GM04503 (cell line): Measurements from ENCODE around the gene ACADVL.
"Not testable (repeated sequence)": the region's sequence is repeated elsewhere in the genome, so short reads cannot be mapped to it uniquely, and the experiment has no call there.

Experiments used
- DNase-seq: peaks from one replicate; pipeline ENCODE4 v3.0.0-alpha.2; 2012; ENCODE audit warnings: low read depth

Gene ACADVL

GRCh38 chr17:7219812-7220592 lies at the start of gene ACADVL, which contains the start of gene DLG4:
TSS of gene ACADVL (plus strand) at chr17:7219938. CDS start at chr17:7219985, 47 bp downstream.
TSS of gene DLG4 (minus strand) at chr17:7219836.
- DNase-seq, result peak; percentile 46

- DNase-seq, result not testable (repeated sequence)
These were observed 47.1 kb upstream of the ACADVL start for GRCh38 chr17:7172522-7173191.

- no peak for DNase-seq
These were observed 45.8 kb upstream of the ACADVL start for GRCh38 chr17:7173687-7174602.

- no peak for DNase-seq
These were observed 45.0 kb upstream of the ACADVL start for GRCh38 chr17:7174603-7175326.

- no peak for DNase-seq
These were observed 44.4 kb upstream of the ACADVL start for GRCh38 chr17:7175330-7175733.

- DNase-seq, result no peak
These were observed 43.5 kb upstream of the ACADVL start for GRCh38 chr17:7176107-7176840.

GRCh38 chr17:7176841-7177190 lies 42.9 kb upstream of the ACADVL start:
- no peak for DNase-seq

GRCh38 chr17:7177191-7177953 lies 42.4 kb upstream of the ACADVL start:
- no peak for DNase-seq

GRCh38 chr17:7177954-7178477 lies 41.7 kb upstream of the ACADVL start:
- no peak for DNase-seq

- DNase-seq, result no peak
These were observed 40.8 kb upstream of the ACADVL start for GRCh38 chr17:7178973-7179316.

- DNase-seq, result no peak
These were observed 40.2 kb upstream of the ACADVL start, which contains the start of gene ASGR1 for GRCh38 chr17:7179317-7180254. TSS of gene ASGR1 (minus strand) at chr17:7179370. CDS start at chr17:7178563, 807 bp downstream.

GRCh38 chr17:7182101-7182500 lies 37.6 kb upstream of the ACADVL start:
- DNase-seq, result not testable (repeated sequence)

GRCh38 chr17:7183433-7184090 lies 36.2 kb upstream of the ACADVL start:
- DNase-seq, result no peak

GRCh38 chr17:7184091-7184488 lies 35.6 kb upstream of the ACADVL start:
- no peak for DNase-seq

GRCh38 chr17:7184647-7185046 lies 35.1 kb upstream of the ACADVL start:
- no peak for DNase-seq

- no peak for DNase-seq
These were observed 33.5 kb upstream of the ACADVL start for GRCh38 chr17:7186241-7186640.

- DNase-seq, result no peak
These were observed 29.3 kb upstream of the ACADVL start for GRCh38 chr17:7190276-7190917.

GRCh38 chr17:7191069-7191468 lies 28.7 kb upstream of the ACADVL start:
- no peak for DNase-seq
